ENCODE measurements around the gene GBP4. TPM values are rescaled to one million over a fixed set of nuclear protein-coding genes. Genes with fewer than 3 reads are reported as not detected.
"Not testable (repeated sequence)": the region's sequence is repeated elsewhere in the genome, so short reads cannot be mapped to it uniquely, and the experiment has no call there.

The GBP4 gene, protein sequence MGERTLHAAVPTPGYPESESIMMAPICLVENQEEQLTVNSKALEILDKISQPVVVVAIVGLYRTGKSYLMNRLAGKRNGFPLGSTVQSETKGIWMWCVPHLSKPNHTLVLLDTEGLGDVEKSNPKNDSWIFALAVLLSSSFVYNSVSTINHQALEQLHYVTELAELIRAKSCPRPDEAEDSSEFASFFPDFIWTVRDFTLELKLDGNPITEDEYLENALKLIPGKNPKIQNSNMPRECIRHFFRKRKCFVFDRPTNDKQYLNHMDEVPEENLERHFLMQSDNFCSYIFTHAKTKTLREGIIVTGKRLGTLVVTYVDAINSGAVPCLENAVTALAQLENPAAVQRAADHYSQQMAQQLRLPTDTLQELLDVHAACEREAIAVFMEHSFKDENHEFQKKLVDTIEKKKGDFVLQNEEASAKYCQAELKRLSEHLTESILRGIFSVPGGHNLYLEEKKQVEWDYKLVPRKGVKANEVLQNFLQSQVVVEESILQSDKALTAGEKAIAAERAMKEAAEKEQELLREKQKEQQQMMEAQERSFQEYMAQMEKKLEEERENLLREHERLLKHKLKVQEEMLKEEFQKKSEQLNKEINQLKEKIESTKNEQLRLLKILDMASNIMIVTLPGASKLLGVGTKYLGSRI
- 10 to 100 TPM in 1 of 3 donors, 1 to 10 TPM in 2; 2.8 to 20.8 (median 8.1) TPM for polyA plus RNA-seq

DNA sequence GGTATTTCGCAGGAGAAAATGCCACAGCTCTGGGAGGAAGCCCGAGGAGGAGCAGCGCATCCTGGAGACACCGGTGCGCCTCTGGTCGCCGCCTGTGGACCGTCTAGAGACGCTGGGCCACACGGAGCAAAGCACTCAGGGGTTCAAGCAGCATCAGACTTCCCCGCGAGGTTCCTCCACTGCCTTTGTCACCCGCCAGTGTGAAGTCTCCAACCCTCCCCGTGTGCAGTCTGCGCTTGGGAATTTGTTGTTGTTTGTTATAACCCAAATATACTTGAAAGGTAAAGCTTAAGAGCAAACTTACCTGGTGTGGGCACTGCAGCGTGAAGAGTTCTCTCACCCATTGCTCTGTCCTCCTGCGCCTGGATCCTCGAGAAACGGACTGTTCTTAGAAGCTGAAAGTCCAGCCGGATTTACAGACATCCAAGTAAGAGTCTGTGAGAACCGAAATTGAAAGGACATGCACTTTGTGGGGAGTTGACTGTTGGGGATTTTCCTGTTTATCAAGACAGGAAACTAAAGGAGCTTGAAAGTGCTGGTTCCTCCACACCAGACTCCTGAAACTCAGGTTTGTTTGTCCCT lies at the start of gene GBP4:
TSS of gene GBP4 (minus strand) at position 452 of the 582 bp plus-strand sequence. CDS start at position 344, 108 bp downstream.
- no peak within 1 kb of the TSS for H3K27ac ChIP-seq (ENCODE audit: low read depth, low read length)
- WGBS, 3 donors, result 3 to 13% (median 7%) methylated on average over 21 of the region's 21 CpGs

- 82 to 96% (median 95%) methylated on average over 3 of the region's 3 CpGs for WGBS, 3 donors
- H3K27ac ChIP-seq (ENCODE audit: low read depth, low read length), result no peak overlapping the region
Measured at GRCh38 chr1:89243046-89243445, 44.3 kb upstream of the GBP4 start.

DNA sequence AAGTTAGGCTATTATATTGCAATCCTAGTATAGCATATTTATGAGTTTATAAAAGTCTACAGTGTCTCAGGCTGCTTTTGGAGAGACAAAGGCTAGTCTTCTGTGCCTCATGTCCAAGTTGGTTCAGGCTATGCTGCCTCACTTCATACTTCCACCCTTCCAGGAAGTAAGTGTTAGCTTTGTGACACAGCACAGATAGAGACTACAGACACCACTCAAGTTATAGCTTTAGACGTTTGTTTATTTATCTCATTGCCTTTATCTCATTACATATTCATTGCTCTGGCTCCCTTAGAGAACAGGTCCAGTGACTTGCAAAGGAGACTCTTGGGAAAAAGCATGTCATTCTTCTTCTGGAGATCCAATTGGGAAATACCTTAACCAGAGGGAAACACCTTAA lies 22.6 kb upstream of the GBP4 start:
- no peak overlapping the region for H3K27ac ChIP-seq (ENCODE audit: low read depth, low read length)
- 26 to 71% (median 52%) methylated on average over 1 of the region's 1 CpG for WGBS, 3 donors

DNA sequence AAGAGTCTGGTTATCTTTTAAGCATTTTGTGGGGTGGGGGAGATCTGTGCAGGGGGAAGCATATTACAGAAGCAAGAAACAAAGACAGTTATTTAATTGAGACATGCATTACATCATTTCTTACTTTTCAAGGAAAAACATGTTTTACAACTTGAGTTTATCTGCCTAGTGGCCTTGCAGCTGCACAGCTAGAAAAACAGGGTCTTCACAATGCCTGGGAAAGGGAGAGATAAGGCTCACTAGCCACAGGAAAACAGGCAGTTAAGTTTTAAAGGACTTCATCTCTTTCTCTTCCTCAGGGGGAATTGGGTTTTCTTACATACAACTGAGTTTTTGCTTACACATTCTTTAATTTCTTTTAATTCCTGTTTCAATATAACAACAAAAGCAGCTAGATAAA lies 21.1 kb upstream of the GBP4 start:
- not testable (repeated sequence) for H3K27ac ChIP-seq (ENCODE audit: low read depth, low read length)

- not testable (repeated sequence) for H3K27ac ChIP-seq (ENCODE audit: low read depth, low read length)
- 82 to 96% (median 93%) methylated on average over 3 of the region's 3 CpGs for WGBS, 3 donors
Measured at GRCh38 chr1:89218941-89219340, 20.2 kb upstream of the GBP4 start.

DNA sequence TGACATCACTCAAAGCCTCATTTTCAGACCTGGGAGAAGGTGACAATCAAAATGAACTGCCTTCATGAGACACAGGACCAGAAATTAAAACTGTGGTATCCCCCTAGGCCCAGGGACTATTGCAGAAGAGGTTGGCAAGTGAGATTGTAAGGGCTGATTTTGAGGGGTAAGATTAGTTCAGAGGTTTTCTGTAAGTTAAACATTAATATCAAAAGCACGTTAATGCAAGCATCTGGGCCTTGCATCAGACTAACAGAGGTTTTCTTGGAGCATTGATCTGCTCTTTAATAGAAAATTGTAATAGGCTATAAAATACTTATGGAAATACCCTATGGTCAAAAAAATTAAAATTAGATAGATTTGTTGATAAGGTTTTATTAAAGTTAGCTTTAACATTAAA lies 14.6 kb upstream of the GBP4 start:
- WGBS, 3 donors, result 29 to 94% (median 78%) methylated on average over 1 of the region's 1 CpG
- no peak overlapping the region for H3K27ac ChIP-seq (ENCODE audit: low read depth, low read length)

DNA sequence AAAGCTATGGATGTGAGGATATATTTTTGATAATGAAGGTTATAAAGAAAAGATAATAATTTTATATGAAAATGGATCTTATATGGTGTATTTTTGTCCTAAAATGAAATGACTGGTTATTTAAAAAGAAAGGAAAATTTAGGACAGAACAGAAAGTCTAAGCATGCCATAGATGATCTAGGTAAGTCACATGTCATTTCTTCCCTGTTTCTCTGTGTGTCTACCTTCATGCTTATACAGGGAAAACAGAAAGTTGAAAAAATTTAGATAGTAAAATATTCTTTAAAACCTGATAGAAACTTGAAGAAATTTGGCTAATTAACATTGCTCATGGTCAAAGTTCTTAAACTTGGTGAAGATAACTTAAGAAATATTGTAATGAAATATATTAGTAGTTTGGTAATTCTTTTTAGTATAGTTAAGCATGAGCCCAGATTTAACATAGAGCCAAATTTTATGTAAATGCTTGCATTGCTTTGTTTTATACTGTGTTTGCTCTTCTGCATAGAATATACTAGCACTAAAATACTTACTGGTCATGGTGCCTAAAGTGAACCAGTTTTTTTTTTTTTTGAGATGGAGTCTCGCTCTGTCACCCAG lies 12.4 kb upstream of the GBP4 start:
- WGBS, 3 donors, result 92 to 93% (median 93%) methylated on average over 1 of the region's 1 CpG
- no peak overlapping the region for H3K27ac ChIP-seq (ENCODE audit: low read depth, low read length)

DNA sequence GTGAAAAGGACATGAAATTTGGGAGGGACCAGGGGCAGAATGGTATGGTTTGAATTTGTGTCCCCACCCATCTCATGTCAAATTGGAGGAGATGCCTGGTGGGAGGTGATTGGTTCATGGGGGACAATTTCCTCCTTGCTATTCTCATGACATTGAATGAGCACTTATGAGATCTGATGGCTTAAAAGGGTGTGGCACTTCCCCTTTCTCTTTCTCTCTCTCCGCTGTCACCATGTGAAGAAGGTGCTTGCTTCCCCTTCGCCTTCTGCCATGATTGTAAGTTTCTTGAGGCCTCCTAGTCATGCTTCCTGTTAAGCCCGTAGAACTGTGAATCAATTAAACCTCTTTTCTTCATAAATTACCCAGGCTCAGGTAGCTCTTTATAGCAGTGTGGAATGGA lies 7.6 kb upstream of the GBP4 start:
- no peak overlapping the region for H3K27ac ChIP-seq (ENCODE audit: low read depth, low read length)
- WGBS, 3 donors, result 78 to 80% (median 78%) methylated on average over 3 of the region's 3 CpGs

DNA sequence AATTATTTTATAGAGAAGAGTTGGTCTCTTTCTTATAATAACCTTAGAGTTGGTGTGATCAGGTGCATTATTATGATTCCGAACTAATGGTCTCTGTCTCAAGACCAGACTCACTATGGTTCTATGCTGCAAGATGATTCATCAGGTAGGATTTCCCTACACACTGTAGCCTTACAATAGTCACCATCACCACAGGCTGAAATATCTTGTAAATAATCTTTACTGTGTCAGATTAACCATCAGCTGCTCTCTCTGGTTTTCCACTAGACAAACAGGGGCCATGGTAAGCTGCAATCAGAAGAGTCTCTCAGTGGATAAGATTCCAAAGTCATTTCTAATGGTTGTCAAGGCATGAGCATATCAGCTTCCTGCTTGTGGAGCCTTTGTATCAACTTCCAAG lies 4.4 kb upstream of the GBP4 start:
- 87 to 100% (median 100%) methylated on average over 1 of the region's 1 CpG for WGBS, 3 donors
- H3K27ac ChIP-seq (ENCODE audit: low read depth, low read length), result no peak overlapping the region

- WGBS, 3 donors, result 70 to 71% (median 71%) methylated on average over 4 of the region's 4 CpGs
- no peak overlapping the region for H3K27ac ChIP-seq (ENCODE audit: low read depth, low read length)
Measured at GRCh38 chr1:89201106-89201794, 2.5 kb upstream of the GBP4 start.

GRCh38 chr1:89200663-89201062 lies 1.9 kb upstream of the GBP4 start:
- 3 to 17% (median 7%) methylated on average over 2 of the region's 2 CpGs for WGBS, 3 donors
- no peak overlapping the region for H3K27ac ChIP-seq (ENCODE audit: low read depth, low read length)

DNA sequence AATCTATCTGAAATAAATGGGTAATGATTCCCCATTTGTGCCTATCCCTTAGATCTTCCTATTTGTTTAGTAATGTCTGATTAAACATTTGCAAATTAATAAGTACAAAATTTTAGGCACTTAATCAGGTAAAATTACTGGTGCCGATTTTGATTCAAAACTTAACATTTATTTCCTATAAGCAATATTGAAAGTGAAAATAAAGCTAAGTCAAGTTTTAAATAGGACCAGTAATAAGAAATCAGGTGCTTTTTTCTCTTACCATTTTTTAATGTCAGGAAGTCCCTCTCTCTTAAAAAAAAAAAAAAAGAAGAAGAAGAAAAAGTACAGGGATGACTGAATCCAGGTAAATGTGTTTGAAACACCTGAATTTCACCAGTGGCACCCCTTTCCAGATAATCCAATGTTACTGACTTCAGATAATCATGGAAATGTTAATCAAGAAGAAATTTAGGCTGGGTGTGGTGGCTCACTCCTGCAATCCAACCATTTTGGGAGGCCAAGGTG lies 836 bp upstream of the GBP4 start:
- WGBS, 3 donors, result 21 to 72% (median 21%) methylated on average over 1 of the region's 1 CpG
- H3K27ac ChIP-seq (ENCODE audit: low read depth, low read length), result no peak overlapping the region

DNA sequence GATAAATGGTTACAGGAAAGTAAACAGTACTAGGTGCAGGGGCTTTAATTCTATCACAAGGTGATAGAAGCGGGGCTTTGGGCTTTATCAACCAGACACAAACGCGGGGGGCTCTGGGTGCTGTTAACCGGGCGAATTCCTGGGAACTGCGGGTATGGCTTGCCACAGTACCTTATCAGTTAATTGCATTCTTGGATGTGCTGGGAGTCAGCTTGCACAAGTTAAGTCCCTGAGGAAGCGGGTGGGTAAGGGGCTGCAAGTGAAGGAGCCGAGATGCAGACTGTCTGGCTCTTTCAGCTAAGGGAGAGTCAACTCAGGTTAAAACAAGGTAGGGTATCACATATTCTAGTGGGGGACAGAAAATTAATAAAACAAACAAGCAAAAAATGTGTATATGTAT lies 661 bp downstream of the GBP4 start:
- WGBS, 3 donors, result 4 to 9% (median 5%) methylated on average over 8 of the region's 8 CpGs
- no peak overlapping the region for H3K27ac ChIP-seq (ENCODE audit: low read depth, low read length)

DNA sequence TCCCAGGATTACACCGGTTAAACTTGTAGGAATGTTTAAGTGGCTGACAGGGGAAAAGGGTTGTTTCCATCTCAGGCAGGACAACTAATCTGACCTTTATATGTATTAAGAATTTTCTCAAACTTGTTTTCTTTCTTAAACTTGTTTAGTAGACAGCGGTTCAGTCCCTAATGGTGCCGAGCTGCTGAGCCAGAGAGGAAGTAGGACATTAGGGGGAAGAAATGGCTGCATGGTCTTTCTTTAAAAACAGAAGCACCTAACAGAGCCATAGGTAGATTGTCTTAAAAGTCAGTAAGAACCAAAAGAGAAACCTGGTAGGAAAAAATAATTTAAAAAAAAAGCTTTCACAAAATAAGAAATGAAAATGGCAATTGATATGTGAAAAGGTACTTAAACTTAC lies 3.3 kb downstream of the GBP4 start:
- 47 to 81% (median 65%) methylated on average over 3 of the region's 3 CpGs for WGBS, 3 donors
- H3K27ac ChIP-seq (ENCODE audit: low read depth, low read length), result no peak overlapping the region

GRCh38 chr1:89191314-89191713 lies 7.4 kb downstream of the GBP4 start:
- WGBS, 3 donors, result 83 to 88% (median 86%) methylated on average over 5 of the region's 5 CpGs
- H3K27ac ChIP-seq (ENCODE audit: low read depth, low read length), result no peak overlapping the region

DNA sequence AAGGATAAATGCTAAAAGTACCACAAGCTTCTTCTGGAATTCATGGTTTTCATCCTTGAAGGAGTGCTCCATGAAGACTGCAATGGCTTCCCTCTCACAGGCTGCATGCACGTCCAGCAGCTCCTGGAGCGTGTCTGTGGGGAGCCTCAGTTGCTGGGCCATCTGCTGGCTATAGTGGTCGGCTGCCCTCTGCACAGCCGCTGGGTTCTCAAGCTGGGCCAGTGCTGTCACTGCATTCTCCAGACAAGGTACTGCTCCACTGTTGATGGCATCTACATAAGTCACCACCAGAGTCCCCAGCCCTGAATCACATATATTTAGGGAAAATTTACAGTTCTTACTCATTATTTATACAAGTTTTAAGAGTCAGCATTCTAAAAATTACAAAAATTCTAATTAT lies 8.7 kb downstream of the GBP4 start:
- 75 to 95% (median 93%) methylated on average over 4 of the region's 4 CpGs for WGBS, 3 donors
- H3K27ac ChIP-seq (ENCODE audit: low read depth, low read length), result no peak overlapping the region

GRCh38 chr1:89179343-89179742 lies 19.4 kb downstream of the GBP4 start:
- WGBS, 3 donors, result 84 to 91% (median 86%) methylated on average over 2 of the region's 2 CpGs
- no peak overlapping the region for H3K27ac ChIP-seq (ENCODE audit: low read depth, low read length)

GRCh38 chr1:89176971-89177370 lies 21.8 kb downstream of the GBP4 start:
- 86 to 98% (median 96%) methylated on average over 2 of the region's 2 CpGs for WGBS, 3 donors
- H3K27ac ChIP-seq (ENCODE audit: low read depth, low read length), result no peak overlapping the region
